Psoas muscle (tissue), 8 donors: Measurements from ENCODE around the gene APOL1. TPM values are rescaled to one million over a fixed set of nuclear protein-coding genes. Genes with fewer than 3 reads are reported as not detected.

Experiments used
- ATAC-seq, 4 donors: fragments of 200-7000 bp; cut with Tn5 transposase; one replicate each; pipeline ENCODE4 v1.9.1; 2020; ENCODE audit warnings: moderate library complexity in 3 of 4, mild to moderate bottlenecking in 2 of 4
- DNase-seq, 2 donors: peaks; one replicate each; pipeline ENCODE4 v3.0.0-alpha.2; 2020
- H3K27ac ChIP-seq: fragments of 200-600 bp; one replicate; pipeline ENCODE4 v1.8.0; 2022
- H3K27me3 ChIP-seq, 3 donors: fragments of 200-600 bp in 1 of 3; one replicate each; pipeline versions ENCODE4 v1.6.1 to v1.8.0; 2013 to 2022; ENCODE audit warnings: low read length in 2 of 3, mild to moderate bottlenecking in 2 of 3, moderate library complexity in 1 of 3; ENCODE audit not compliant: insufficient read depth in 3 of 3
- H3K36me3 ChIP-seq, 2 donors: fragments of 200-600 bp in 1 of 2; one replicate each; pipeline versions ENCODE4 v1.6.1 to v1.8.0; 2013 to 2022; ENCODE audit warnings: low read depth in 1 of 2, mild to moderate bottlenecking in 1 of 2, moderate library complexity in 1 of 2; ENCODE audit not compliant: insufficient read depth in 1 of 2
- H3K4me1 ChIP-seq: fragments of 200-600 bp; one replicate; pipeline ENCODE4 v1.8.0; 2022
- H3K4me3 ChIP-seq: fragments of 200-600 bp; one replicate; pipeline ENCODE4 v1.8.0; 2022; ENCODE audit warnings: mild to moderate bottlenecking
- H3K9me3 ChIP-seq: fragments of 200-600 bp; one replicate; pipeline ENCODE4 v1.8.0; 2022
- CTCF ChIP-seq: fragments of 200-600 bp; IDR thresholded peaks from one replicate; pipeline ENCODE4 v1.8.0; 2022; ENCODE audit warnings: antibody characterized with exemption
- WGBS, 3 donors: extraction: QIAGEN DNeasy Blood & Tissue Kit; methylation state at CpG; one replicate each; pipeline versions ENCODE4 v1.1.6 to v1.1.7; 2013; 5-methylcytosine and 5-hydroxymethylcytosine counted together
- intact Hi-C, 2 donors: fragments of 100-400 bp; cut with DNase I; formaldehyde crosslinking; loops; one replicate each; pipeline versions ENCODE4 v1.11.0 to v1.14.2; 2022
- polyA plus RNA-seq, 3 donors: library from polyadenylated mRNA; stranded (reverse); fragments of 200-250 nt; gene quantifications; one replicate each; pipeline ENCODE4 v1.2.3, GENCODE V29; 2013
- total RNA-seq, 4 donors: library from RNA; stranded (reverse); fragmentation: NEBNext Ultra II Directional in 2 of 4; extraction: Animal tissue kit (Norgen Biotek cat#: 25700) in 2 of 4; gene quantifications; one replicate each; pipeline versions ENCODE4 v1.2.1 to v1.2.4, GENCODE V29; 2021 to 2023
- donor health status: healthy with polysubstance abuse.
- donor health status: DM: no; HTN: no; CAD: no; lungs with moderate emphysema.
- donor health status: Bipolar disorder and iron deficiency.
- donor health status: healthy.
- donor health status: DM: yes; HTN: yes; CAD: no.
- donor health status: DM: no; HTN: no; CAD: no.
- donor health status: DM: no; HTN: no; CAD: no.
- donor health status: DM: yes; HTN: yes; CAD: no.

APOL1 gene
- total and polyA plus RNA-seq, 7 donors = 5.3 to 16.3 (median 6.0) TPM

DNA sequence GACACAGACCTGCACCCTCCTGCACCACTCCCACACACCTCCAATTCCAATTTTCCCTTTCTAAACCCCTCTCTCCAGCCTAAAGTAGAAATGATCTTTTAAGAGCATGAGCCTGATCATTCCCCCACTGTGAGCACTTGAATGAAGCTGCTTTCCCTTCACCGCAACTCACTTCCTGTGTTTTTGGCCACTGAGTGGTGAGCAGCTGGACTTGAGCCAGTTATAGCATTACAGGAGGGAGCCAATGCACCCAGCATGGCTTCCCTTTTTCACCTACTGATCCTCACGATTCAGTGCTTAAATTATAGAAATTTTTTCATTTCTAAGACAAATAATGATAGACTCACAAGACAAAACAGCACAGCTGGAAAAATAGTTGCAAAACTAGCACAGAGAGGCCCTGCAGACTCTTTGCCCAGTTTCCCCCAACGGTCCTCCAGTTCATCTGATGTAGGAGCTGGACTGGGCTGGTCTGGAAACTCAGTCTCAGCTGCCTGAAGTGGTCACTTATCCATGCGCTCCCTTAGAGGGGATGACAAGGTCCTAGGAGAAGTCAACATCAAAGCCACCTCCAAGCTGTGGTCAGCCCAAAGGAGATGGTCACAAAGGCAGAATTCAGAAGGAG is 41.6 kb upstream of the APOL1 start:
- intact Hi-C loops = no loop called here
- Histone ChIP-seq H3K36me3 (no peaks in the 10 kb centered on the region), H3K4me1 (no peaks in the 10 kb centered on the region), H3K27ac (no peak overlapping the region), H3K4me3 (no peak overlapping the region), H3K9me3 (no peaks in the 10 kb centered on the region), H3K27me3 (no peaks in the 10 kb centered on the region)
- WGBS, 3 donors = 56 to 63% (median 61%) methylated on average over 4 of the region's 4 CpGs
- ATAC-seq (no peak), DNase-seq (no peak)
- TF ChIP-seq CTCF = no peak

DNA sequence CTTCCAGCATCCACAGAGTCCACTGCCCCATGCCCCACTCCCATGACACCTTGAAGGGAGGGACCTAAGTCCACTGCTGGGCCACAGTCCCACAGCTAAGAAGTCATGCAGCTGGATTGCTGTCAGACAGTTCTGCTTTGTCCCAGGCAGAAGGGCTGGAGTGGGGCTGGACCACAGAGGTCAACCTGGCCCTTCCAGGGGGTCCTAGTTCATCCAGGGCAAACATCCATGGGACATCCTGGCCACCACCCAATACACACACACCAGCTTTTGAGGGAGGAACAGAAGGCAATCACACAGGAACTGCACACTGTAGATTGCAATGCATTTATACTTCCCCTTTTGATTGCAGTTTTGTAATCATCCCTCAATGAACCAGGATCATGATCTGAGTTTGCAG is 40.0 kb upstream of the APOL1 start:
- no peak for TF ChIP-seq CTCF
- ATAC-seq (no peak), DNase-seq (no peak)
- H3K4me1 ChIP-seq = no peaks in the 10 kb centered on the region
- no peaks in the 10 kb centered on the region for H3K36me3 ChIP-seq
- H3K9me3 ChIP-seq = no peaks in the 10 kb centered on the region
- H3K4me3 ChIP-seq = no peak overlapping the region
- H3K27me3 ChIP-seq = no peaks in the 10 kb centered on the region
- no peak overlapping the region for H3K27ac ChIP-seq
- intact Hi-C loops = no loop called here

DNA sequence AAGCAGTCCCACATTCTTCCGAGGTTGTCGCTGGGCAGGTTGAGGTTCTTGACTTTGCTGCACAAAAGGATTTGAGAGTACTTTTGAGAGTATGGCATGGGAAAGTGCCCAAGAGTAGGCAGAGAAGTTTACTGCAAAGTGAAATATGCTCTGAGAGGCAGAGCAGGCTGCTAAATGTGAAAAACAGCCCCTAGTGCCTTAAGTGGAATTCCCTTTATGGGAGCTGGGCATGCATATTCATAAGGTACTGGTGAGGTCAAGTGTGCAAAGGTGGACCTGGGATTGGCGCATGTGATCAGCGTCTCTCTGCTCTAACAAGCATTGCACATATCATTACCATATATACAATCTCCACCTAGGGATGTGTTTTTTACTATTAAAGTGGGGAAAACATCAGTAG is 39.3 kb upstream of the APOL1 start:
- ATAC-seq (no peak), DNase-seq (no peak)
- Histone ChIP-seq H3K27ac (no peak overlapping the region), H3K9me3 (no peaks in the 10 kb centered on the region), H3K36me3 (no peaks in the 10 kb centered on the region), H3K27me3 (no peaks in the 10 kb centered on the region), H3K4me1 (no peaks in the 10 kb centered on the region), H3K4me3 (no peak overlapping the region)
- WGBS, 3 donors = 84 to 90% (median 85%) methylated on average over 4 of the region's 4 CpGs
- no peak for TF ChIP-seq CTCF
- intact Hi-C loops = no loop called here

DNA sequence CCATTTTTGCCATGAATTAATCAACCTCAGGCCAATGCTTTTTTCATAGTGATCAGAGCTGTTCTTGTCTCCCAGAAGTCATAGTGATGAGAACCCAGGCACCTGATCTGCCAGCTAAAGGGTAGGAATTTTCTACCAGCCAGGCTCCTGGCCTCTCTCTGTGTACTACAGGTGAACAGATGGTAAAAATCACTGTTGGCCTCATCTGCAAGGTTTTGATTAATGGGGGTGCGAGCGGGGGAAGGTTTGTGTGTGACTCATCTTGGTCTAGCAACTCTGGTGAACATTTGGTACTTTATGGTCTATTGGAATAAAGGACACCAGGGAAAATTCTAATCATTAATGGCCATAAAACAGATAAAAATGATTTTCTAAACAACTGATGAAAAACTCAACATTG is 37.0 kb upstream of the APOL1 start:
- TF ChIP-seq CTCF = no peak
- WGBS, 3 donors = 33 to 75% (median 67%) methylated on average over 2 of the region's 2 CpGs
- Histone ChIP-seq H3K4me3 (no peak overlapping the region), H3K27me3 (no peaks in the 10 kb centered on the region), H3K9me3 (no peaks in the 10 kb centered on the region), H3K36me3 (no peaks in the 10 kb centered on the region), H3K4me1 (no peaks in the 10 kb centered on the region), H3K27ac (no peak overlapping the region)
- no peak for DNase-seq
- intact Hi-C loops = no loop called here
- ATAC-seq = no peak

DNA sequence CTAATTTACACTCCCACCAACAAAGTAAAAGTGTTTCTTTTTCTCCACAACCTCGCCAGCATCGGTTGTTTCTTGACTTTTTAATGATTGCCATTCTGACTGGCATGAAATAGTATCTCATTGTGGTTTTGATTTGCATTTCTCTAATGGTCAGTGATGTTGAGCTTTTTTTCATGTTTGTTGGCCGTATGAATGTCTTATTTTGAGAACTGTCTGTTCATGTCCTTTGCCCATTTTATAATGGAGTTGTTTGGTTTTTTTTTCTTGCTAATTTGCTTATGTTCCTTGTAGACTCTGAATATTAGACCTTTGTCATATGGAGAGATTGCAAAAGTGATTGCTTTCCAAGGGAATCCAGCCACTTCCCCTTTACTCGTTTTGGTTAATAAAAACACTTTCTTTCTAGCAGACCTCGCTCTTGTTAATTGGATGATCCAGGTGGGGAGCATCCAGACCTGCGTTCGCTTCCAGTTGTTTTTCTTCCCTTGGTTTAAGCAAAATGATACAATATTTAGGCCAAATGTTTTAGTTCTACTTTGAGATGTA is 34.2 kb upstream of the APOL1 start:
- Histone ChIP-seq H3K27me3 (no peaks in the 10 kb centered on the region), H3K4me1 (peaks cover 15% of the 10 kb centered on the region), H3K27ac (no peak overlapping the region), H3K36me3 (no peaks in the 10 kb centered on the region), H3K4me3 (no peak overlapping the region), H3K9me3 (no peaks in the 10 kb centered on the region)
- ATAC-seq = no peak
- intact Hi-C loops = no loop called here
- 85 to 92% (median 86%) methylated on average over 7 of the region's 7 CpGs for WGBS, 3 donors
- no peak for TF ChIP-seq CTCF
- no peak for DNase-seq
